Stimulated activated CD8-positive, alpha-beta memory T cell treated with anti-CD3 and anti-CD28 coated beads, Interleukin-15, amount 100 ng/mL, for 4 hours (primary cell): ENCODE results near the gene FSHR.

Experiments
- DNase-seq, 2 donors: peaks; one replicate each; pipeline ENCODE4 v3.0.0-alpha.2; 2020; ENCODE audit warnings: low read depth in 2 of 2

FSHR gene

DNA sequence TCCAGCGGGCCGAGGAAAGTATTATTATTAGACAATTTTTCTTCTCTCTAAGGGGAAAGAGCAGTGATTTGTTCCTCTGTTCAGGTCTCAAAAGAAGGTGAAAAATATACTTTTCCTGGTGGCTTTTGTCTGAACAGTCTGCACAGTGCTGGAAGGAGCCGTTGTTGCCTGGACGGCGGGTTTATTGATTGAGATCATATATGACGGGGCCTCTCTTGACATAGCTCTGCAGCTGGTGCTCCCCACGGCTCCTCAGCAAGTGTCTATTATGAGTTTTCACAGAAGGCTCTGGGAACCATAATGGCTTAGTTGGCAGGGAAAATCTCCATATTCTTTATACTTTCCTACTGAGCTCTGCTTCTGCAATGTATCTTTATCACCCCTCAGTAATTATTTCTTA, 42.9 kb downstream of the FSHR start:
- DNase-seq, result no peak

- no peak for DNase-seq
Measured at GRCh38 chr2:49111006-49111405, 43.3 kb downstream of the FSHR start.

- no peak for DNase-seq
Measured at GRCh38 chr2:49110571-49110970, 43.7 kb downstream of the FSHR start.

DNA sequence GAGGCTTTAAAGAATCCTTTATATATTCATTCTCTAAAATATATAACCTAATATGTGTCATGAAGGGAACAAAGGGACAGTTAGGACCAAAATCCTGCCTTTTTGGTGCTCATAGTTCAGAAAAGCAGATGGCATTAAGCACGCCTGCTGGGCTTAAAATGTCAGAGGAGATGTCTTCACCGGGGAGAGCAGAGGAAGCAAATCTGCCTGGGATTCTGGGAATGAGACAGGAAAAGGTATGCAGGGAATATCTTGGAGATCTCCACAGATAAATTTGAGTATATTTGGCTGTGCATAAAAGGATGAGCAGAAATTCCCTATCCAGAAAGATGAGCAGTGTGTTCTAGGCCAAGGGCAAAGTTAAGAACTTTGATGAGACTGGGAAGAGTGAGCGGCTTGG, 45.5 kb downstream of the FSHR start:
- DNase-seq, result no peak

DNA sequence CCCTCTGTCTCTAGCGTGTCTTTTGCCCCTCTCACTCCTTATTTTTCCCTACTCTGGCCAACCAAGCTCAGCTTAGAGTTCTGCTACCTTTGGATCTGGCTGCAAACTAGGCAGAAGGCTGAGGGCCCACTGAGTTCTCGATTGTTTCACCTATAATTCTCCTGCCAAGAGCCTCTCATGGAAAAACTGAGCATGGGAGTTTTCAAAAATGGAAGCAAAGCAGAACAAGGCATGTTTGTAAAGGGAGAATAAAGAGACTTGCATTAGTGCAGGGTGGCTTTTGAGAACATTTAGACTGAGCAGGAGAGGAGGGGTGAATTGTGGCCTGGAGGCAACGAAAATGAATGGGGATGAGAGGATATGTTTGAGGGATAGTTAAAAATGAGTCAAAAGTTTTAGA, 45.9 kb downstream of the FSHR start:
- DNase-seq, result no peak

DNA sequence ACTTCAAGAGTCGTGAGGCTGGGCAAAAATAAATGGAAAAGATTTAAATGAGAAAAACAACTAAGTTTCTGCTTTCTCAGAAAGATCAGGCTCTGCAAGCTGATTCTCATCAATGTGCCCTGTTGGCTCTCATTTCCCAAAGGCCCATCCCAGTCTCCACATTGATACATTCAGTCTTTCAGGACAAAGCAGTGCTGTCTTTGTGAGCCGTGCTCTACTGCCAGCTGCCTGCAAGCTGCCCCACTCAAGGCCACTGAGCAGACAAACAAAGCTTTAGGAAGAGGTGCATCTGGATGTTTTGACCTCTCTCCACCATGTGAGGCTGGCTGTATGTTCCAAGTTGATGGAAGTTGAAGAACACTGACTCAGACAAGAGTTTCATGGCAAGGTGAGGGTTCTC, 48.8 kb downstream of the FSHR start:
- no peak for DNase-seq

- no peak for DNase-seq
Measured at GRCh38 chr2:49102146-49102545, 52.2 kb downstream of the FSHR start.

DNA sequence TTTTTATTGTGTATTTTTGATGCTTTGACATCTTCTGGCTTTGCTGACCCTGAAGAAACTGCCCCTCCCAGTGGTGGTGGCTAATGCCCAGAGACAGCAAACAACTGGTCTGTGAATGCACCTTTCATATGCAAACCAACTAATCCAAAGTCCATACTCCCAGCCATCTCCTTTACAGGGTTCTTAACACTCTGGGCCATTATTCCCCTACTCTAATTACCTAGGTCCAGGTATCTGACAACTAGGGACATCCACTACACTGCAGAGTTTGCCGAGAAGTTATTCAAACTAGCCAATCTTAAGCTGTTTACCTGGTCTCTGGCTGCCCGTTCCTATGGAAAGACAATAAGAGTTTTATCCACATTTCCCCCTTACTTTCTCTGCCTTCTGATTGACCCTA, 73.6 kb downstream of the FSHR start:
- DNase-seq, result no peak

DNA sequence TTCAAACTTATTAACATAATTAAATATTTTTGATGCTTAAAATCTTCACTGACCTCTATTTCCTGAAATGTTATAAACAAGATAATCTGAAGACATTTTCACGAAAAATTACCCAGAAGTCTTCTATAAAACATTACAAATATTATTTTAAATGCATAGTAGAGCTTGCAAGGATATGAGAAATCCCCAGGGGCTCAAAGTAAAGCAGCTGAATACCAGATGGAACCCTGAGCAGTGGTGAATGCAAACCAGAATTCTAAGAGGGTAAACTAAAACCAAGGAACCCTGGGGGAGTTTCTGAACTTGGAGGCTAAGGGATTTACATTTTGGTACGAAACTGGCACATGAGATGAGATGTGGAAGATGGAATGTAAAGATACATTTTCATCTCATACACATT, 83.6 kb downstream of the FSHR start:
- DNase-seq, result no peak

DNA sequence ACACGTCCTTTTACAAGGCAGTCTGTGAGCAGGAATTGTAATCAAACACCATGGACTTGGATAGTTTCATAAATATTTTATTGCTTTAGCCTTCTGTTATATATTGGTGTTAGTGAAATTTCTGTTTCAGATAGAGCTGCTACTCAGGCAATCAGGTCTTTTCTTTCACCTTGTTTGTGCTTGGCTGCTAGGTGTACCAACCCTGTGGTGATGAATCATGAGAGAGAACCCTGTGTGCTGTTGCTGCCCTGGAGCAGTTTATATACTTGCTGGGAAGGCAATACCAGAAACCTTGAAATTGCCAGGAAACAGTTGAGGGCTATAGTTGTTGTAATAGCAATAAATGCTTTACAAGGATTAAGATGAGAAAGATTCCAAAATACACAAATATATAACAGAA, 84.5 kb downstream of the FSHR start:
- DNase-seq, result no peak

GRCh38 chr2:49068613-49069012, 85.7 kb downstream of the FSHR start:
- no peak for DNase-seq

- DNase-seq, result no peak
Measured at GRCh38 chr2:49067971-49068370, 86.3 kb downstream of the FSHR start.

DNA sequence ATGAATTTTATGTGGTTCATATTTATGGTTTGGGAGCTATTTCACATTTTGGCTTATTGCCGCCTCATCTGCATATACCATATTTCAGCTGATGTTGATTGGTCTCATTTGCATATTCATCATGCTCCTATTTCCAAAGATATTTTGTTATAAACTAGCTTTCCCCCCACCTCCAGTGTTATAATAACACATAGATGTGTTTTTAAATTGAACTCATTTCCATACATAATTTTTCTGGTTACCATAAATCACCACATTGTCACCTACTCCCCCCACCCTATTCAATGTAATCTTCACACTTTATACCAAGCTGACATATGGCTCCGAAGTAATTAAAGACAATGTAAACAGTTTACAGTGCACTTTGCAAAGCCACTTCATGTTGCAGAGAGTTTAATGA, 101.2 kb downstream of the FSHR start:
- no peak for DNase-seq

- DNase-seq, result no peak
Measured at GRCh38 chr2:49050265-49050664, 104.0 kb downstream of the FSHR start.

- DNase-seq, result no peak
Measured at GRCh38 chr2:49049161-49049560, 105.2 kb downstream of the FSHR start.

- no peak for DNase-seq
Measured at GRCh38 chr2:49045083-49045482, 109.2 kb downstream of the FSHR start.

DNA sequence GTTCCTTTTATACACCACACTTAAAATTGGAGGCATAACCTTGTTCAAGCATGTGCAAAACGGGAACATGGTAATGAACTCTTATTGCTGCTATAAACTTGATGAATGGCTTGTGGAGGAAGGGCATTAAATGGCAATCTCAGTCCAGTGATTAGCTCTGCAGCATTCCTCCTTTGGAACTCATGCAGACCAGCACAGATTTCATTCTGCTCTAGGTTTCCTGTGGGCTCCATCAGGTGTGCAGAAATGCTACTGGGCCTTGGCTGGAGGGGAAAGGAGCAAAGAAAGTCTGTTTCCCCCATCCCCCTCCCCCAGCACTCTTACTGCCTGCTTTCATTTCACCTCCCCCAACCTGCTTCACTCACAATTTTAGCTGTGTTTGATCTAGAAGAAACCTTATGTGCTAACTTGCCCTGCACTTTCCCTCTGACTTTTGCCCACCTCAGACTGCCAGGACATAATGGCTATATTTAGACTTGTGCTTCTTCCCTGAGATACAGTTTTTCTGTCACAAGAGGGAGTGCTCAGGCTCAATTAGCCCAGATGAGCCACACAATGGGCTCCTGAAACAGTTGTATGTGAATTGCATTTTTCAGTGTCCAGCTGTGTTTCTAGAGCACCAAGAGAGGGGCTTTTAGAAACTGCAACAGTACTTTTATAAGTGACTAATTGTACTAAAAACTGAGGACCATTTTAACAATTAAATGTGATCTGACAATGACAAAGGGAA, 109.8 kb downstream of the FSHR start:
- DNase-seq, result no peak

DNA sequence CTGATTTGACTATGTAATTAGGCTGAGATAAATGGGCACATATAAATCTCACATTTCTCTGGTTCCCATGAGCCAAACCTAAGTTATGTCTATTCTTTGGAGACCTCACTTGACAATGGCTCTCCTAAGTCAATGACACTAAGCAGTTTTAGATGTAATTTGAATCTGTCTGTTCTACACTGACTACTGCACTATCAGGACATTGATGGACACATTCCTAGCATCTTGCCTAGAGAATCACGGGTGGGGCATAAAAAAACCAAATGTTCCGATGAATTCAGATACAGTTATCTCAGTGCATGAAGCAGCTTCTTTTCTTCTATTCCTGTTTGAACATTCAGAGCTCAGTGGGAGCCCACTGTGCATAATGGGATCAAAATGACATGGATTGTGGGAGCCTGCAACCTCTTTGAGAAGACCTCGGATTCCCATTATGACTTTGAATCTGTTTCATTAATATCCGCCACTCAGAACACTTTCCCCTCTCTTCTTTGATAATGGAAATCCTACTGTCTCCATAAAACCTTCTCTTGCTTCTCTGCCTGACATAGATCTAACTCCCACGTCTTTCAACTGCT, 110.8 kb downstream of the FSHR start:
- DNase-seq, result no peak

DNA sequence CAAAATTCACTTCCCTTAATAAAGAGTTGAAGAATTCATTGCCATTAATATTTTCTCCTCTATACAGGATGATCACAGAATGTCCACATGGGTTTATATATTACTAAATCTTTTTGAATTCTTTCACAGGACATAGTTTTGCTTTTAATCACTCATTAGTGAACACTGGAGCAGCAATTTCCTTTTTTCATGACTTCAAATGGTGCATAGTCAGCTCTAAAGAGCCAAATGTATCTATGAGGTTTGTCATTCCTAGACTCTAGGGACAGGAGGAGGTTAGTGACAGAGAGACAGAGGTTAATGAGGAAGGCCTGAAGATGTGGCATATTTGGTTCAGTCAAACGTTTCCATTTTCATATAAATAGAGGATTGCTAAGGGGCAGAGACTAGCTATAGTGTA, 111.8 kb downstream of the FSHR start:
- DNase-seq, result no peak

DNA sequence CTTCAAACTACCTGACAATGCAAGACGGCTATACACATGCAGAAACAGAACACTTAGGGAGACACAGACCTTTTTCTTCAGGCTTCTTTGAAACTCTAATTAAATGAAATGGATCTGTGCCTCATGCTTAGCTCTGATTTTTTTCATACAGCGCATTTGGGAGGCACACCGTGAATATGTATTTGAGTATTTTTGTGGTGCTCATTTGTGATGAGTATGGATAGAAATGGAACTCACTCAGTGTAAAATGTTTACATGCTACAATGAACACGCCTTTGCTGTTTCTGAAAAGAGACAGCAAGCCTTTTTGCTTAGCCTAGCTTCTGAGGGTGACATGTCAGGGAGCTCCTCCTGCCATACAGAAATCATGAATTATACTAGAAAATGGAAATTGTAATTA, 113.3 kb downstream of the FSHR start:
- DNase-seq, result no peak

DNA sequence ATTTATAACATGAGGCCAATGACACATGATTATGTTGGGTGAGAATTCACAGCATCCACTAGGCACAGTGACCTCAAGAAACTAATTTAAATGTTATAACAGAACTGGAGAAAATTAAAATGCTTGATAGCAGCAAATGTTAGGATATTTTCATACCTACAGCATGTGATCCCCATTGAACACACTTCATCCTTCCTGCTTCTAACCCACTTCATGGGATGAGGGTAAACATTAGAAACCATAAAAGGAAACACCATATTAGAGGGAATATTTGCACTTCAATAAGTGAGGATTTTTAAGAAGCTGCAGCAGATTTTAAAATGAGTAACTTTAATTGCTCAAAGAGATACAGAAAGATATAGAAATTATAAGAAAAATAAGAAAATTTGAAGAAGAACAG, 117.1 kb downstream of the FSHR start:
- no peak for DNase-seq

DNA sequence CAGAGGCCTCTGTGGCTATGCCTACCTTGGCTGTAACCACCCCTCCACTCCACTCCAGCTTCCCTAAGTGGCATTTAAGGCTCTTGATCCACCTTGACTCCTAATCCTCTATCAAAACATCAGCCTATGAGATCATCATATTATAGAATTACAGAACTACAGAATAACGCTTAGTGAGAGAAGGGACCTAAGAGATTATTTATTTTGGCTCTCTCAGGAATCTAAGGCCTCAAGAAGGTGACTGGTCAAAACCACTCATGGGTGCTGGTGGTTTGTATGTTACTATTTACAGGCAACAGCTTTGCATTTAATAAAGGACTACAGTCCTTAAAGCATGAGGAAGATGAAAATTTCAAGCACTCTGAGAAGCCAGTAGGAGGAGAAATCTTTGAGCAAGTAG, 118.8 kb downstream of the FSHR start:
- no peak for DNase-seq

GRCh38 chr2:49033394-49034185, 120.7 kb downstream of the FSHR start:
- no peak for DNase-seq
